Activated naive CD4-positive, alpha-beta T cell treated with anti-CD3 and anti-CD28 coated beads, Interleukin-2, amount 50 U/mL, for 24 hours (primary cell): ENCODE measurements around the gene LAMA2.

Experiments used
- H3K27ac Mint-ChIP-seq: one replicate; pipeline ENCODE4 v1.8.0; 2021; ENCODE audit warnings: mild to moderate bottlenecking, mixed read lengths
- H3K27me3 Mint-ChIP-seq: one replicate; pipeline ENCODE4 v1.8.0; 2021; ENCODE audit warnings: mixed read lengths
- H3K36me3 Mint-ChIP-seq: one replicate; pipeline ENCODE4 v1.8.0; 2021; ENCODE audit warnings: mixed read lengths
- H3K4me1 Mint-ChIP-seq: one replicate; pipeline ENCODE4 v1.8.0; 2021; ENCODE audit warnings: mixed read lengths
- H3K4me3 Mint-ChIP-seq: one replicate; pipeline ENCODE4 v1.8.0; 2021; ENCODE audit warnings: mild to moderate bottlenecking, mixed read lengths
- H3K9me3 Mint-ChIP-seq: one replicate; pipeline ENCODE4 v1.8.0; 2021; ENCODE audit warnings: mixed read lengths

LAMA2 gene

GRCh38 chr6:129344379-129344778 lies 461.4 kb downstream of the LAMA2 start:
- Mint-ChIP-seq H3K4me1 (no peaks in the 10 kb centered on the region), H3K36me3 (no peaks in the 10 kb centered on the region), H3K27ac (no peak overlapping the region), H3K27me3 (peaks cover 4% of the 10 kb centered on the region), H3K4me3 (no peak overlapping the region), H3K9me3 (no peaks in the 10 kb centered on the region)

GRCh38 chr6:129345890-129346289 lies 463.0 kb downstream of the LAMA2 start:
- no peaks in the 10 kb centered on the region for H3K9me3 Mint-ChIP-seq
- no peaks in the 10 kb centered on the region for H3K27me3 Mint-ChIP-seq
- no peak overlapping the region for H3K27ac Mint-ChIP-seq
- no peaks in the 10 kb centered on the region for H3K4me1 Mint-ChIP-seq
- H3K36me3 Mint-ChIP-seq, result no peaks in the 10 kb centered on the region
- H3K4me3 Mint-ChIP-seq, result no peak overlapping the region

GRCh38 chr6:129346964-129347363 lies 464.0 kb downstream of the LAMA2 start:
- Mint-ChIP-seq H3K27me3 (no peaks in the 10 kb centered on the region), H3K4me1 (no peaks in the 10 kb centered on the region), H3K4me3 (no peak overlapping the region), H3K36me3 (no peaks in the 10 kb centered on the region), H3K9me3 (no peaks in the 10 kb centered on the region), H3K27ac (no peak overlapping the region)

- H3K27me3 Mint-ChIP-seq, result peaks cover 2% of the 10 kb centered on the region
- H3K36me3 Mint-ChIP-seq, result no peaks in the 10 kb centered on the region
- H3K27ac Mint-ChIP-seq, result no peak overlapping the region
- H3K4me3 Mint-ChIP-seq, result no peak overlapping the region
- H3K9me3 Mint-ChIP-seq, result no peaks in the 10 kb centered on the region
- H3K4me1 Mint-ChIP-seq, result no peaks in the 10 kb centered on the region
Measured at GRCh38 chr6:129350278-129350677, 467.3 kb downstream of the LAMA2 start.

GRCh38 chr6:129351807-129352206 lies 468.9 kb downstream of the LAMA2 start:
- H3K27me3 Mint-ChIP-seq, result peaks cover 4% of the 10 kb centered on the region
- no peaks in the 10 kb centered on the region for H3K36me3 Mint-ChIP-seq
- no peak overlapping the region for H3K4me3 Mint-ChIP-seq
- H3K9me3 Mint-ChIP-seq, result no peaks in the 10 kb centered on the region
- H3K4me1 Mint-ChIP-seq, result no peaks in the 10 kb centered on the region
- H3K27ac Mint-ChIP-seq, result no peak overlapping the region

GRCh38 chr6:129353067-129353466 lies 470.1 kb downstream of the LAMA2 start:
- H3K27ac Mint-ChIP-seq, result no peak overlapping the region
- no peaks in the 10 kb centered on the region for H3K4me1 Mint-ChIP-seq
- H3K9me3 Mint-ChIP-seq, result no peaks in the 10 kb centered on the region
- H3K27me3 Mint-ChIP-seq, result peaks cover 4% of the 10 kb centered on the region
- H3K4me3 Mint-ChIP-seq, result no peak overlapping the region
- H3K36me3 Mint-ChIP-seq, result no peaks in the 10 kb centered on the region

GRCh38 chr6:129356129-129356528 lies 473.2 kb downstream of the LAMA2 start:
- Mint-ChIP-seq H3K27me3 (peaks cover 4% of the 10 kb centered on the region), H3K27ac (no peak overlapping the region), H3K4me3 (no peak overlapping the region), H3K4me1 (no peaks in the 10 kb centered on the region), H3K36me3 (no peaks in the 10 kb centered on the region), H3K9me3 (no peaks in the 10 kb centered on the region)

GRCh38 chr6:129359811-129360681 lies 477.1 kb downstream of the LAMA2 start:
- no peaks in the 10 kb centered on the region for H3K9me3 Mint-ChIP-seq
- no peaks in the 10 kb centered on the region for H3K4me1 Mint-ChIP-seq
- H3K27ac Mint-ChIP-seq, result no peak overlapping the region
- H3K36me3 Mint-ChIP-seq, result no peaks in the 10 kb centered on the region
- peaks cover 1% of the 10 kb centered on the region for H3K27me3 Mint-ChIP-seq
- no peak overlapping the region for H3K4me3 Mint-ChIP-seq

GRCh38 chr6:129360682-129360955 lies 477.7 kb downstream of the LAMA2 start:
- no peaks in the 10 kb centered on the region for H3K4me1 Mint-ChIP-seq
- no peaks in the 10 kb centered on the region for H3K9me3 Mint-ChIP-seq

GRCh38 chr6:129364037-129364436 lies 481.1 kb downstream of the LAMA2 start:
- no peak overlapping the region for H3K27ac Mint-ChIP-seq
- no peaks in the 10 kb centered on the region for H3K36me3 Mint-ChIP-seq
- H3K27me3 Mint-ChIP-seq, result no peaks in the 10 kb centered on the region
- H3K4me3 Mint-ChIP-seq, result no peak overlapping the region
- H3K4me1 Mint-ChIP-seq, result peaks cover 4% of the 10 kb centered on the region
- H3K9me3 Mint-ChIP-seq, result no peaks in the 10 kb centered on the region

More at GRCh38 chr6:129360682-129360955, 477.7 kb downstream of the LAMA2 start:
- Mint-ChIP-seq H3K36me3 (no peaks in the 10 kb centered on the region), H3K27me3 (peaks cover 1% of the 10 kb centered on the region), H3K4me3 (no peak overlapping the region), H3K27ac (no peak overlapping the region)

- Mint-ChIP-seq H3K36me3 (no peaks in the 10 kb centered on the region), H3K27ac (no peak overlapping the region), H3K9me3 (no peaks in the 10 kb centered on the region), H3K4me1 (peaks cover 11% of the 10 kb centered on the region), H3K27me3 (no peaks in the 10 kb centered on the region), H3K4me3 (no peak overlapping the region)
Measured at GRCh38 chr6:129364767-129365166, 481.8 kb downstream of the LAMA2 start.

GRCh38 chr6:129368076-129368475 lies 485.1 kb downstream of the LAMA2 start:
- peaks cover 21% of the 10 kb centered on the region for H3K4me1 Mint-ChIP-seq
- H3K36me3 Mint-ChIP-seq, result no peaks in the 10 kb centered on the region
- H3K9me3 Mint-ChIP-seq, result no peaks in the 10 kb centered on the region
- no peak overlapping the region for H3K27ac Mint-ChIP-seq
- H3K27me3 Mint-ChIP-seq, result no peaks in the 10 kb centered on the region
- no peak overlapping the region for H3K4me3 Mint-ChIP-seq

- no peak overlapping the region for H3K4me3 Mint-ChIP-seq
Measured at GRCh38 chr6:129368970-129369369, 486.0 kb downstream of the LAMA2 start.

GRCh38 chr6:129369737-129370136 lies 486.8 kb downstream of the LAMA2 start:
- no peaks in the 10 kb centered on the region for H3K27me3 Mint-ChIP-seq
- H3K36me3 Mint-ChIP-seq, result no peaks in the 10 kb centered on the region
- no peak overlapping the region for H3K27ac Mint-ChIP-seq
- no peaks in the 10 kb centered on the region for H3K9me3 Mint-ChIP-seq
- peaks cover 21% of the 10 kb centered on the region for H3K4me1 Mint-ChIP-seq
- H3K4me3 Mint-ChIP-seq, result no peak overlapping the region

More at GRCh38 chr6:129368970-129369369, 486.0 kb downstream of the LAMA2 start:
- Mint-ChIP-seq H3K4me1 (peaks cover 21% of the 10 kb centered on the region), H3K36me3 (no peaks in the 10 kb centered on the region), H3K27ac (peak overlapping the region; percentile 1), H3K9me3 (no peaks in the 10 kb centered on the region), H3K27me3 (no peaks in the 10 kb centered on the region)

GRCh38 chr6:129370268-129370916 lies 487.5 kb downstream of the LAMA2 start:
- Mint-ChIP-seq H3K4me3 (peak overlapping the region; percentile 63), H3K9me3 (no peaks in the 10 kb centered on the region), H3K27me3 (no peaks in the 10 kb centered on the region), H3K36me3 (no peaks in the 10 kb centered on the region), H3K27ac (no peak overlapping the region), H3K4me1 (peaks cover 21% of the 10 kb centered on the region)

GRCh38 chr6:129381885-129382284 lies 498.9 kb downstream of the LAMA2 start:
- Mint-ChIP-seq H3K4me1 (peaks cover 4% of the 10 kb centered on the region), H3K9me3 (no peaks in the 10 kb centered on the region), H3K27me3 (no peaks in the 10 kb centered on the region), H3K4me3 (no peak overlapping the region), H3K36me3 (no peaks in the 10 kb centered on the region), H3K27ac (no peak overlapping the region)
